Adipose tissue (tissue), 3 donors: ENCODE measurements around the gene GPC6. TPM values are rescaled to one million over a fixed set of nuclear protein-coding genes. Genes with fewer than 3 reads are reported as not detected.

Experiments
- H3K27ac ChIP-seq: one replicate; pipeline ENCODE4 v1.5.1; 2013; ENCODE audit warnings: low read depth, low read length
- WGBS, 3 donors: extraction: QIAGEN DNeasy Blood & Tissue Kit; methylation state at CpG; one replicate each; pipeline ENCODE4 v1.1.7; 2013; 5-methylcytosine and 5-hydroxymethylcytosine counted together
- polyA plus RNA-seq, 3 donors: library from polyadenylated mRNA; stranded (reverse); fragments of 200-250 nt; gene quantifications; one replicate each; pipeline ENCODE4 v1.2.3, GENCODE V29; 2013
- donor health status: healthy with polysubstance abuse.
- donor health status: Bipolar disorder and iron deficiency.
- donor health status: healthy.

Gene GPC6
- polyA plus RNA-seq, 3 donors: 0.72 to 8.5 (median 5.8) TPM

- WGBS, 3 donors: 67 to 81% (median 76%) methylated on average over 4 of the region's 4 CpGs
- H3K27ac ChIP-seq: no peak overlapping the region
These were observed 116.5 kb downstream of the GPC6 start for GRCh38 chr13:93343097-93343496.

GRCh38 chr13:93344048-93344705 lies 117.6 kb downstream of the GPC6 start:
- 66 to 81% (median 70%) methylated on average over 3 of the region's 3 CpGs for WGBS, 3 donors
- no peak overlapping the region for H3K27ac ChIP-seq

DNA sequence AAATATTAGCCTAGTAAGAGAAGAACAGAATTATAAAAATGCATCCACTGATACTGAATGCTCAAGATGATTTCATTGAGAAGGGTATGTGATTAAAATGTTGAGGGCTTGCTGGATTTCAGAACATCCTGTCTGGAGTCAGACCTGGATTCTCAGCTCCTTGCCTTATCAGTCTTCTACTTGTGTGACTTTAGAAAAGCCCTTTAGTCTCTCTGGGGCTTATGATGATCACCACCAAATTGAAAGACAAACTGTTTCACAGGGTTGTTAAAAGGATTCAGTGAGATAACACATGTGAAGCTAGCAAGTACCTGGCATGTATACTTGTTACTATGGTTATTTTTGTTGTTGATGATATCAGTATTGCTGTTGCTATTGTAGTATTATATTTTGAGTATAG lies 118.4 kb downstream of the GPC6 start:
- no peak overlapping the region for H3K27ac ChIP-seq

- no peak overlapping the region for H3K27ac ChIP-seq
- WGBS, 3 donors: 65 to 71% (median 69%) methylated on average over 2 of the region's 2 CpGs
These were observed 119.2 kb downstream of the GPC6 start for GRCh38 chr13:93345770-93346169.

GRCh38 chr13:93352616-93353015 lies 126.0 kb downstream of the GPC6 start:
- H3K27ac ChIP-seq: no peak overlapping the region
- 83 to 86% (median 84%) methylated on average over 4 of the region's 4 CpGs for WGBS, 3 donors

- H3K27ac ChIP-seq: no peak overlapping the region
- 73 to 88% (median 79%) methylated on average over 3 of the region's 3 CpGs for WGBS, 3 donors
These were observed 128.5 kb downstream of the GPC6 start for GRCh38 chr13:93355094-93355493.

GRCh38 chr13:93356469-93356868 lies 129.9 kb downstream of the GPC6 start:
- 80 to 92% (median 91%) methylated on average over 3 of the region's 3 CpGs for WGBS, 3 donors

DNA sequence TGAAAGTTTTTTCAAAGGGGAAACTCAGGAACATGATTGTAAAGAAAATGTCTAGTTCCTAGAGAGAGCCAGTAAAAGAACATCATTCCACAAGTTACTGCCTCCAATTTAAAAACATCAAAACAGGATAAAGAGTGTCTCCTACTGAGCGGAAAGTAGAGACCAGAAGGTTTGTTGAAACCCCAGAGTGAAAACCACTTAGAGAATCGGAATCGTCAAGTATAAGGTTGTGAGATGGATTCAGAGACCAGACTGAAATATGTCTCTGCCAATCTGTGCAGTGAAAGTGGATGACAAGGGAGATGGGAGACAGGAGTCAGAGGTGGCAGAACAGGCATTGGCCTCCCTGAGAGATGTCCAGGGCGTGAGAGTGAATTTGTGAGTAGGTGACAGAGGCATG lies 133.4 kb downstream of the GPC6 start:
- no peak overlapping the region for H3K27ac ChIP-seq
- 80 to 92% (median 89%) methylated on average over 4 of the region's 4 CpGs for WGBS, 3 donors

More at GRCh38 chr13:93356469-93356868, 129.9 kb downstream of the GPC6 start:
- no peak overlapping the region for H3K27ac ChIP-seq

DNA sequence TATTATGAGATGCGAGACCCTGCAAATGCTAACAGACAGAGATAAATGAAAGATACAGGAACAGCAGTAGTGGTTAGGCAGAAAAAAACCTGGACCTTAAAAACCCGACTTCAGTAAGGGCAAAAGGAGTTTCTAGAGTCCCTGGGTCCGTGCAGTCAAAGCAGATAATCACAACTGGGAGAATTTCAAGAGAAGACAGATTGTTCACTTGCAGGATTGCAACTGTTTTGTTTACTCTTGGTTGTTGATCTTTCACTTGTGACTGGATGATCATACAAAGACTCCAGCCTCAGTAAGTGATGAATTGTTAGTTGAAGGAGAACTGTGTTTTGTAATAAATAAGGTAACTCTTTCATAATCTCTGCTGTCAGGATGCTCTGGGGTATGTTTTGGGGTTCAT lies 135.1 kb downstream of the GPC6 start:
- WGBS, 3 donors: 18 to 47% (median 46%) methylated on average over 3 of the region's 3 CpGs
- H3K27ac ChIP-seq: no peak overlapping the region

DNA sequence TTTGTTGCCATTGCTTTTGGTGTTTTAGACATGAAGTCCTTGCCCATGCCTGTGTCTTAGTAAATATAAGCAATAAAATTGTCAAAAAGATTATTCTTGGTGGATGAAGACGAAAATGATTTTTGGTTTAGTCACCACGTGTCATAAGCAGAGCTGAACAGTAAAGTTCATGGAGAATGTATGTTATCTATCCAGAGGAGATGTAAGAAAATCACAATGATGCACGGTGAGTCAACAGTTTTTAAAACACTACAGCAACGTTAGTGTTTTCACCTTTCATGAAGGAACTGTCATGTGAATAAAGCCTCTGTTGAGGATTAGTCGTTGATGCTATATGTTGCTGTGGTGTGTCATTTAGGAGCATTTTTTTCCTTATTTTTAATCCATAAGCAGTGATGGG lies 137.6 kb downstream of the GPC6 start:
- no peak overlapping the region for H3K27ac ChIP-seq
- 82 to 87% (median 87%) methylated on average over 5 of the region's 5 CpGs for WGBS, 3 donors

- WGBS, 3 donors: no CpG with 5 or more reads among the region's 1 CpG
- no peak overlapping the region for H3K27ac ChIP-seq
These were observed 141.7 kb downstream of the GPC6 start for GRCh38 chr13:93368296-93368695.

GRCh38 chr13:93368718-93369117 lies 142.1 kb downstream of the GPC6 start:
- no peak overlapping the region for H3K27ac ChIP-seq

- H3K27ac ChIP-seq: no peak overlapping the region
- WGBS, 3 donors: 69 to 78% (median 70%) methylated on average over 3 of the region's 3 CpGs
These were observed 146.2 kb downstream of the GPC6 start for GRCh38 chr13:93372856-93373255.

DNA sequence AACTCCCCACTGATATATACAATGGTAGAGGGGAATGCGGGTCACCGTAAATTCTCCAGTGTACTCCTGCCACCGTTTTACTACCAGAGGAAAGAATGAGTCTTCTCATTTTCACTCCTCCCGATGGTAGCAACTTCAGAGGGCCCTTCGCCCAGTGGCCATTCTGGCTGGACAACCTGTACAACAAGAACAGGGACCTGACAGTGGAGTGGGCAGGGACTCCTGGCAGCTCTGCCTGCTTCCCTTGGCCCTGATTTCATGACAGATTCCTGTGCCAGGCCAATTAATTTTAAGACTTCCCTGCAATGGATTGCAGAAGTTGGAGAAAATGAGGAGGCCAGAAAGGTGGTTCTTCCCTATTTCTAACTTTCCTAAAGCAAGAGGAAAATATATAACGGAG lies 148.9 kb downstream of the GPC6 start:
- WGBS, 3 donors: 75 to 86% (median 83%) methylated on average over 6 of the region's 6 CpGs
- H3K27ac ChIP-seq: no peak overlapping the region

GRCh38 chr13:93377196-93377595 lies 150.6 kb downstream of the GPC6 start:
- 53 to 58% (median 55%) methylated on average over 5 of the region's 5 CpGs for WGBS, 3 donors

DNA sequence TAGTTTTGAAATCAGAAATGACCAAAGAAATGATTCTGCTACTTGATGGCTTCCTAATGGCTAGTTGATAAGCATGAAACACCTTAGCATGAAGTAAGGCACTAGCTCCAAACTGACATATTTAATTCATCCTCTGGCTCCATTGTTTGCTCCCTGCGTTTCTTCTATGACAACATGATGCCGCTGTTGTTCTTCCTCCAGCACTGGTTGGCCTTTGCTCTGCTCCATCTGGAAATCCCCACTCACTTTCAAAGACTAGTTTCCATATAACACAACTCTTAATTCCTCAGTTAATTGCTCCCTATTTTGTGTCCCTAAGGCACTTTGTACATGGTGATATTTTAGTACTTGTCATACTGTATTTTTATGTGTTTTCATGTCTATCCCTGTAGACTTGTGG lies 151.6 kb downstream of the GPC6 start:
- H3K27ac ChIP-seq: no peak overlapping the region
- WGBS, 3 donors: 73 to 74% (median 73%) methylated on average over 2 of the region's 2 CpGs

More at GRCh38 chr13:93377196-93377595, 150.6 kb downstream of the GPC6 start:
- H3K27ac ChIP-seq: no peak overlapping the region

GRCh38 chr13:93386116-93386515 lies 159.5 kb downstream of the GPC6 start:
- 57 to 81% (median 60%) methylated on average over 5 of the region's 5 CpGs for WGBS, 3 donors
- no peak overlapping the region for H3K27ac ChIP-seq

DNA sequence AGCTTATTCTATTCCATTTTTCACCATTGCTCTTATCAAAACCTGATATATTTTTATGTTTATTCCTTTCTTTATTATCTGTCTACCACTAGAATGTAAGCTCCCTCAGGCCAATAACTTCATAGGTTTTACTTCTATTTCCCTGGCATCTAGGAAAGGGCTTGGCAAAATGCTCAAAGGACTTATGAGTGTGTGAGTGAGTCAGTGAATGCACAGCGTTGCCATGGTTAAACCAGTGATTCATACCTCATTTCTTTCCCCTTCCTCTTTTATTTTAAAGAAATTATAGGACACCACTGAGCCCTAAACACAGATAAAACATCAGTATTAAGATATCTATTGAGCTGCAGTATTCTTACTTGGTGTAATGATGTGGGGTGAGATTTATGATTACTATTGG lies 162.1 kb downstream of the GPC6 start:
- WGBS, 3 donors: 70 to 95% (median 85%) methylated on average over 1 of the region's 1 CpG
- H3K27ac ChIP-seq: no peak overlapping the region

- H3K27ac ChIP-seq: no peak overlapping the region
These were observed 171.0 kb downstream of the GPC6 start for GRCh38 chr13:93397619-93398018.

GRCh38 chr13:93398167-93399035 lies 171.8 kb downstream of the GPC6 start:
- 57 to 68% (median 65%) methylated on average over 4 of the region's 4 CpGs for WGBS, 3 donors
- no peak overlapping the region for H3K27ac ChIP-seq
